Kidney (tissue), 14 donors: Measurements from ENCODE around the gene NAP1L5. TPM values are rescaled to one million over a fixed set of nuclear protein-coding genes. Genes with fewer than 3 reads are reported as not detected.

ENCODE experiments used
- DNase-seq, 5 donors: peaks; one replicate each; pipeline ENCODE4 v3.0.0-alpha.2; 2013 to 2020
- FAIRE-seq: peaks from 2 replicates; lab custom pipeline; 2012; peaks lifted over from hg19 to GRCh38; lab: Jason Lieb, UNC
- H3K27ac ChIP-seq, 2 donors: one replicate each; pipeline ENCODE4 v1.7.0; 2013; ENCODE audit warnings: low read depth in 2 of 2, low read length in 2 of 2, inconsistent platforms in 1 of 2
- H3K27me3 ChIP-seq: one replicate; pipeline ENCODE4 v1.7.1; 2013; ENCODE audit warnings: low read length, inconsistent platforms; ENCODE audit not compliant: control insufficient read depth, insufficient read depth
- H3K36me3 ChIP-seq, 3 donors: one replicate each; pipeline versions ENCODE4 v1.7.0 to v1.7.1; 2013; ENCODE audit warnings: low read length in 3 of 3, control low read depth in 1 of 3, inconsistent platforms in 1 of 3; ENCODE audit not compliant: insufficient read depth in 3 of 3, control insufficient read depth in 2 of 3
- H3K4me1 ChIP-seq, 3 donors: one replicate each; pipeline versions ENCODE4 v1.7.0 to v1.7.1; 2013; ENCODE audit warnings: low read length in 3 of 3, inconsistent platforms in 1 of 3, low read depth in 1 of 3; ENCODE audit not compliant: control insufficient read depth in 2 of 3, insufficient read depth in 2 of 3
- H3K4me3 ChIP-seq, 3 donors: one replicate each; pipeline versions ENCODE4 v1.7.0 to v1.8.1; 2013; ENCODE audit warnings: low read length in 3 of 3, control low read depth in 1 of 3, inconsistent platforms in 1 of 3
- H3K9ac ChIP-seq, 3 donors: one replicate each; pipeline versions ENCODE4 v1.7.0 to v1.7.1; 2013; ENCODE audit warnings: low read length in 3 of 3, control low read depth in 1 of 3, inconsistent platforms in 1 of 3
- H3K9me3 ChIP-seq, 3 donors: one replicate each; pipeline versions ENCODE4 v1.7.0 to v1.7.1; 2013; ENCODE audit warnings: low read length in 3 of 3, control low read depth in 1 of 3, inconsistent platforms in 1 of 3; ENCODE audit not compliant: control insufficient read depth in 2 of 3, insufficient read depth in 1 of 3
- intact Hi-C: fragments of 100-400 bp; cut with DNase I; formaldehyde crosslinking; loops from one replicate; pipeline ENCODE4 v1.11.1; 2022
- polyA plus RNA-seq: library from polyadenylated mRNA; stranded (reverse); fragments of 350-450 nt; fragmentation: Illumina TruSeq; extraction: RNeasy Lipid Tissue Mini Kit (QIAGEN cat#74804); gene quantifications from one replicate; pipeline ENCODE4 v1.2.3, GENCODE V29; 2014; ENCODE audit warnings: low read depth, low replicate concordance; ENCODE audit not compliant: insufficient read depth
- total RNA-seq: library from RNA; stranded (reverse); fragmentation: NEBNext Ultra II Directional; extraction: Animal tissue kit (Norgen Biotek cat#: 25700); gene quantifications from one replicate; pipeline ENCODE4 v1.2.1, GENCODE V29; 2021
- TF ChIP-seq, protein P1 (sequence below): IDR thresholded peaks from 3 replicates; pipeline ENCODE4 v1.5.1; 2012; ENCODE audit warnings: mild to moderate bottlenecking, moderate library complexity, borderline replicate concordance; ENCODE audit not compliant: insufficient read depth; ENCODE audit errors: extremely low read depth
- donor health status: control.
- donor health status: control.
- donor health status: control.
- donor health status: control.
- donor health status: control.
- donor health status: DM: yes; HTN: yes; CAD: no.
- donor health status: Normal renal cell carcinoma (clear cell type).

Gene NAP1L5
- total and polyA plus RNA-seq, 2 donors from 2014 or later = 5.9 to 12.4 TPM

DNA sequence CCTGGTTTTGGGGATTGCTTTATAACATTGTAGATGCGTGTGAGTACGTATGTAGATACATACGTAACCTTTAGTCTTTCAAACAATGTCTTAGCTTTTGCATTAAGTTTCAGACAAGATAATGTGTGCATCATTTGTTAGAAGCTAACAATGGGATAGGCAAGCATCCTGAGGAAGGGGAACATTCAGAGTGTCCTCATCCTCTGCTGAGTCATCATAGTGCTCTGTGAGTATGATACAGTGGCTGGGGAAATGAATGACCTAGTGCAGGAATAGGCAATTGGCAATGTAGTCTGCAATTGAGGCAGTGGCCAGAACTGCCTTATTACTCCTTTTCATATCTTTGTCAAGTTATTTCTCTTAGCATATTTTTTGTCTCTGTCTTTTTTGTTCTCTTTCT lies 7.3 kb downstream of the NAP1L5 start:
- H3K36me3 ChIP-seq = peaks cover 0 to 32% (median 19%) of the 10 kb centered on the region in 3 donors
- H3K4me1 ChIP-seq = no peaks in the 10 kb centered on the region
- H3K27me3 ChIP-seq = no peaks in the 10 kb centered on the region
- no peak overlapping the region for H3K4me3 ChIP-seq
- no peak overlapping the region for H3K9ac ChIP-seq
- DNase-seq (no peak), FAIRE-seq (no peak)
- H3K9me3 ChIP-seq = no peaks in the 10 kb centered on the region
- TF ChIP-seq, protein P1, sequence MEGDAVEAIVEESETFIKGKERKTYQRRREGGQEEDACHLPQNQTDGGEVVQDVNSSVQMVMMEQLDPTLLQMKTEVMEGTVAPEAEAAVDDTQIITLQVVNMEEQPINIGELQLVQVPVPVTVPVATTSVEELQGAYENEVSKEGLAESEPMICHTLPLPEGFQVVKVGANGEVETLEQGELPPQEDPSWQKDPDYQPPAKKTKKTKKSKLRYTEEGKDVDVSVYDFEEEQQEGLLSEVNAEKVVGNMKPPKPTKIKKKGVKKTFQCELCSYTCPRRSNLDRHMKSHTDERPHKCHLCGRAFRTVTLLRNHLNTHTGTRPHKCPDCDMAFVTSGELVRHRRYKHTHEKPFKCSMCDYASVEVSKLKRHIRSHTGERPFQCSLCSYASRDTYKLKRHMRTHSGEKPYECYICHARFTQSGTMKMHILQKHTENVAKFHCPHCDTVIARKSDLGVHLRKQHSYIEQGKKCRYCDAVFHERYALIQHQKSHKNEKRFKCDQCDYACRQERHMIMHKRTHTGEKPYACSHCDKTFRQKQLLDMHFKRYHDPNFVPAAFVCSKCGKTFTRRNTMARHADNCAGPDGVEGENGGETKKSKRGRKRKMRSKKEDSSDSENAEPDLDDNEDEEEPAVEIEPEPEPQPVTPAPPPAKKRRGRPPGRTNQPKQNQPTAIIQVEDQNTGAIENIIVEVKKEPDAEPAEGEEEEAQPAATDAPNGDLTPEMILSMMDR = no peak
- intact Hi-C loops = no loop called here
- no peak overlapping the region for H3K27ac ChIP-seq

DNA sequence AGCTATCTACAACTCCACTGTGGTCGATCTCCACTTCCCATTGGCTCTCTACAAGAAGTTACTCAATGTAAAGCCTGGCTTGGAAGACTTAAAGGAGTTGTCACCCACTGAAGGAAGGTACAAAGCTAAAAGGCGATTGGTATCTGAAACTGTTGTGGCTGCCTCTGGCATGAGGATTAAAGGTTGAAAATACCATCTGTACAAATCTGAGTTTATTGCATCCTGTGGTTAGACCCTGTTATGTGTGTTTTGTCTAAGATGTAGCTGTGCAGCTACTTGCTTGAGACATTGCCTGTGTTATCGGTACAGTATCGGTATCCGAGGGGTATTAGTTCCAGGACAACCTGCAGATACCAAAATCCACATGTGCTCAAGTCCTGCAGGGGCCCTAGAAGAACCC lies 16.4 kb downstream of the NAP1L5 start:
- Histone ChIP-seq H3K4me3 (no peak overlapping the region), H3K36me3 (peaks cover 2 to 23% (median 13%) of the 10 kb centered on the region in 3 donors), H3K4me1 (no peaks in the 10 kb centered on the region), H3K27ac (no peak overlapping the region), H3K9me3 (no peaks in the 10 kb centered on the region), H3K9ac (no peak overlapping the region), H3K27me3 (no peaks in the 10 kb centered on the region)
- DNase-seq = no peak
- TF ChIP-seq, protein P1 = no peak
- no peak for FAIRE-seq
- intact Hi-C loops = no loop called here

DNA sequence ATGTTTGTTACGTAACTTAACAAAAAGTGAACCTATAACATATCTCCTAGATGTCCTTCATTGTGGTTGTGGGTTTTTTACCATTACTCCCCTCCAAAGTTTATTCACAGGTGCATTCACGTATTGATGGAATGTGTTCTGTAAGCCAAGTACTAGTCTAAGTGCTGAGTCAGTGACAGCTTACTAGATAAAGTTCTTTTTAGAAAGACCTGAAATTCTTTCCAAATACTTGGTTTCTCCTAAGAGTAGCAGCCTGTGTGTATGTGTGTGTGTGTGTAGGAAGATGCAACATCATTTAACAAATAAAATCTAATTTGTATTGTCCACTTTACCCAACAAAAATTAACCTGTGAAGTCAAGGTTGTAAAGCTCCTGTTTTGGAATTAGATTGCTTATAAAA lies 22.1 kb downstream of the NAP1L5 start:
- Histone ChIP-seq H3K36me3 (peaks cover 2 to 20% (median 6%) of the 10 kb centered on the region in 3 donors), H3K27me3 (no peaks in the 10 kb centered on the region), H3K9ac (no peak overlapping the region), H3K27ac (no peak overlapping the region), H3K9me3 (no peaks in the 10 kb centered on the region), H3K4me3 (no peak overlapping the region), H3K4me1 (no peaks in the 10 kb centered on the region)
- intact Hi-C loops = no loop called here
- TF ChIP-seq, protein P1 = no peak
- FAIRE-seq (no peak), DNase-seq (no peak)

DNA sequence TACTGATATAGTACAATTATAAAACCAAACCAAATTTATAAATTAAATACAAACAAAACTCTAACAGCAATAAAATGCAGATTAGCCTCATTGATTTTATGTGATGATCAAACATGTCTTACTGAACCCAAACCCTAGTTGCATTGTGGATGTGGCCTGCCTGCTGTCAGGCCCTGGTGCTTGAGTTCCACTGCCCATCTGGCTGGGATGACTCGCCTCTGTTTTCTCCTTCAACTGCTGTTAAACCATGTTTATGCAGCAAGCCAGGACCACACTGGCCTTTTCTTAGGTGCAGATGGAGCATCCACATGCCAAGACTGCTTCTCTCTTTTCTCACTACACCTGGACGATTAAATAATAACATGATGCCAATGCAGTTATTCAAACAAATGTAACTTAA lies 22.6 kb downstream of the NAP1L5 start:
- FAIRE-seq = no peak
- TF ChIP-seq, protein P1 = no peak
- Histone ChIP-seq H3K9me3 (no peaks in the 10 kb centered on the region), H3K4me1 (no peaks in the 10 kb centered on the region), H3K27me3 (no peaks in the 10 kb centered on the region), H3K36me3 (peaks cover 2 to 25% (median 6%) of the 10 kb centered on the region in 3 donors), H3K4me3 (no peak overlapping the region), H3K27ac (no peak overlapping the region), H3K9ac (no peak overlapping the region)
- DNase-seq = no peak
- intact Hi-C loops = no loop called here
